ENCODE data around the gene ZNF490.

ZNF490 gene

GRCh38 chr19:12610540-12611360 is at the start of gene ZNF490, which contains the start of gene ZNF791:
Gene ZNF490, minus strand, starts transcription at chr19:12610813. Its CDS starts 133 bp downstream, at chr19:12610680.
Gene ZNF791, plus strand, starts transcription at chr19:12610920. Its CDS starts 160 bp downstream, at chr19:12611080.
- Histone ChIP-seq H2AFZ (ENCODE audit: low read depth) (peak within 1 kb of the TSS; percentile 86; the same call in 1 of the 2 replicates), H3K4me1 (ENCODE audit: low read depth, poor library complexity, severe bottlenecking) (peaks cover 35% of the 10 kb centered on the region), H3K36me3 (ENCODE audit: insufficient read depth) (no peaks in the 10 kb centered on the region), H3K79me2 (ENCODE audit: insufficient read depth, low read depth) (peaks cover 35% of the 10 kb centered on the region), H3K27me3 (ENCODE audit: insufficient read depth, low read depth) (no peaks in the 10 kb centered on the region), H3K9ac (peak within 1 kb of the TSS; percentile 66), H3K4me3 (IDR thresholded peaks at IDR 0.05; ENCODE audit: insufficient read depth, low read depth, low read length) (no peak within 1 kb of the TSS), H3K4me2 (peak within 1 kb of the TSS; percentile 70), H3K27ac (peak within 1 kb of the TSS; percentile 64), H4K20me1 (ENCODE audit: insufficient read depth) (no peaks in the 10 kb centered on the region)
- TF ChIP-seq CTCF (conservative IDR thresholded peaks at IDR 0.05; ENCODE audit: low read depth, low read length), result no peak

GRCh38 chr19:12657966-12658365 is 47.4 kb upstream of the ZNF490 start:
- no peak for TF ChIP-seq CTCF (conservative IDR thresholded peaks at IDR 0.05; ENCODE audit: low read depth, low read length)

GRCh38 chr19:12656899-12657571 is 46.4 kb upstream of the ZNF490 start:
- no peak overlapping the region for H3K4me2 ChIP-seq
- no peaks in the 10 kb centered on the region for H3K4me1 ChIP-seq (ENCODE audit: low read depth, poor library complexity, severe bottlenecking)
- no peaks in the 10 kb centered on the region for H3K36me3 ChIP-seq (ENCODE audit: insufficient read depth)
- H3K27ac ChIP-seq, result no peak overlapping the region
- no peak overlapping the region for H3K4me3 ChIP-seq (IDR thresholded peaks at IDR 0.05; ENCODE audit: insufficient read depth, low read depth, low read length)
- no peaks in the 10 kb centered on the region for H3K27me3 ChIP-seq (ENCODE audit: insufficient read depth, low read depth)
- no peaks in the 10 kb centered on the region for H4K20me1 ChIP-seq (ENCODE audit: insufficient read depth)
- no peak overlapping the region for H2AFZ ChIP-seq (ENCODE audit: low read depth)
- H3K79me2 ChIP-seq (ENCODE audit: insufficient read depth, low read depth), result no peaks in the 10 kb centered on the region
- H3K9ac ChIP-seq, result no peak overlapping the region
- TF ChIP-seq CTCF (conservative IDR thresholded peaks at IDR 0.05; ENCODE audit: low read depth, low read length), result no peak

More at GRCh38 chr19:12657966-12658365, 47.4 kb upstream of the ZNF490 start:
- Histone ChIP-seq H3K9ac (no peak overlapping the region), H3K27ac (no peak overlapping the region), H3K27me3 (ENCODE audit: insufficient read depth, low read depth) (no peaks in the 10 kb centered on the region), H3K36me3 (ENCODE audit: insufficient read depth) (no peaks in the 10 kb centered on the region; the same call in 1 of the 2 replicates), H4K20me1 (ENCODE audit: insufficient read depth) (no peaks in the 10 kb centered on the region), H3K4me2 (no peak overlapping the region), H3K79me2 (ENCODE audit: insufficient read depth, low read depth) (no peaks in the 10 kb centered on the region), H3K4me3 (IDR thresholded peaks at IDR 0.05; ENCODE audit: insufficient read depth, low read depth, low read length) (no peak overlapping the region), H2AFZ (ENCODE audit: low read depth) (no peak overlapping the region), H3K4me1 (ENCODE audit: low read depth, poor library complexity, severe bottlenecking) (no peaks in the 10 kb centered on the region)

GRCh38 chr19:12655546-12655945 is 44.9 kb upstream of the ZNF490 start:
- no peaks in the 10 kb centered on the region for H3K4me1 ChIP-seq (ENCODE audit: low read depth, poor library complexity, severe bottlenecking)
- H3K79me2 ChIP-seq (ENCODE audit: insufficient read depth, low read depth), result no peaks in the 10 kb centered on the region
- no peak overlapping the region for H3K4me2 ChIP-seq
- TF ChIP-seq CTCF (conservative IDR thresholded peaks at IDR 0.05; ENCODE audit: low read depth, low read length), result no peak
- no peaks in the 10 kb centered on the region for H4K20me1 ChIP-seq (ENCODE audit: insufficient read depth)
- H3K36me3 ChIP-seq (ENCODE audit: insufficient read depth), result no peaks in the 10 kb centered on the region
- H3K9ac ChIP-seq, result no peak overlapping the region
- H3K27me3 ChIP-seq (ENCODE audit: insufficient read depth, low read depth), result no peaks in the 10 kb centered on the region
- H3K4me3 ChIP-seq (IDR thresholded peaks at IDR 0.05; ENCODE audit: insufficient read depth, low read depth, low read length), result no peak overlapping the region
- H2AFZ ChIP-seq (ENCODE audit: low read depth), result no peak overlapping the region
- no peak overlapping the region for H3K27ac ChIP-seq
